NCI-H748 (cell line): Measurements from ENCODE around the gene CTIF.
A peak's percentile ranks its signal among the peaks of the same experiment; 100 is the strongest.

Experiments
- DNase-seq: peaks from one replicate; lab custom pipeline; 2025; ENCODE audit not compliant: unreplicated experiment; lab: John Stamatoyannopoulos, UW

The CTIF gene

GRCh38 chr18:48887905-48888772 is 349.3 kb downstream of the CTIF start:
- DNase-seq: no peak

- DNase-seq: no peak
Observed at GRCh38 chr18:48888773-48889080, 349.9 kb downstream of the CTIF start.

GRCh38 chr18:48889115-48889941 is 350.5 kb downstream of the CTIF start:
- no peak for DNase-seq

GRCh38 chr18:48889981-48890762 is 351.3 kb downstream of the CTIF start:
- DNase-seq: no peak

- DNase-seq: no peak
Observed at GRCh38 chr18:48891721-48892120, 352.9 kb downstream of the CTIF start.

- no peak for DNase-seq
Observed at GRCh38 chr18:48892146-48892855, 353.5 kb downstream of the CTIF start.

GRCh38 chr18:48893061-48893607 is 354.3 kb downstream of the CTIF start:
- no peak for DNase-seq

GRCh38 chr18:48893608-48894600 is 355.1 kb downstream of the CTIF start:
- DNase-seq: no peak

- DNase-seq: no peak
Observed at GRCh38 chr18:48894799-48895346, 356.0 kb downstream of the CTIF start.

GRCh38 chr18:48896326-48896874 is 357.6 kb downstream of the CTIF start:
- DNase-seq: no peak

- no peak for DNase-seq
Observed at GRCh38 chr18:48896875-48897511, 358.2 kb downstream of the CTIF start.

- DNase-seq: no peak
Observed at GRCh38 chr18:48897531-48897930, 358.7 kb downstream of the CTIF start.

- no peak for DNase-seq
Observed at GRCh38 chr18:48898521-48898920, 359.7 kb downstream of the CTIF start.

- DNase-seq: peak; percentile 30
Observed at GRCh38 chr18:48899558-48900174, 360.8 kb downstream of the CTIF start.

GRCh38 chr18:48900469-48900868 is 361.6 kb downstream of the CTIF start:
- no peak for DNase-seq

GRCh38 chr18:48901145-48902022 is 362.6 kb downstream of the CTIF start:
- no peak for DNase-seq
